HepG2 (cell line): ENCODE results near the gene RAD23A. TPM values are rescaled to one million over a fixed set of nuclear protein-coding genes. Genes with fewer than 3 reads are reported as not detected.

Experiments
- CENPX ChIP-seq: sonication (generic); formaldehyde crosslinking; IDR thresholded peaks from 2 replicates; pipeline ENCODE4 v1.9.0; 2021; ENCODE audit warnings: mild to moderate bottlenecking, missing genetic modification reagents, moderate library complexity
- ELF1 ChIP-seq: sonication (generic); formaldehyde crosslinking; IDR thresholded peaks from 2 replicates; pipeline ENCODE4 v1.4.0; 2020; ENCODE audit warnings: missing genetic modification reagents
- ERF ChIP-seq: IDR thresholded peaks from 2 replicates; pipeline ENCODE4 v1.6.1; 2018; ENCODE audit warnings: missing biosample characterization, missing genetic modification reagents
- HMG20A ChIP-seq: IDR thresholded peaks from 2 replicates; pipeline ENCODE4 v1.6.1; 2016; ENCODE audit warnings: borderline replicate concordance
- JDP2 ChIP-seq: sonication (generic); formaldehyde crosslinking; IDR thresholded peaks from 2 replicates; pipeline ENCODE4 v1.8.1; 2022; ENCODE audit warnings: missing genetic modification reagents, borderline replicate concordance
- KLF15 ChIP-seq: sonication (generic); formaldehyde crosslinking; IDR thresholded peaks from 2 replicates; pipeline ENCODE4 v1.8.1; 2023; ENCODE audit warnings: borderline replicate concordance, mild to moderate bottlenecking, inconsistent platforms, missing genetic modification reagents, mixed read lengths
- NBN ChIP-seq: fragments of 450-650 bp; conservative IDR thresholded peaks from 2 replicates; pipeline ENCODE4 v1.6.1; 2017
- NCOA1 ChIP-seq: sonication (generic); formaldehyde crosslinking; IDR thresholded peaks from 2 replicates; pipeline ENCODE4 v1.9.0; 2021; ENCODE audit warnings: missing genetic modification reagents
- PBX3 ChIP-seq: sonication (generic); formaldehyde crosslinking; IDR thresholded peaks from 2 replicates; pipeline ENCODE4 v1.8.1; 2023; ENCODE audit warnings: missing genetic modification reagents, inconsistent platforms, borderline replicate concordance
- SIX1 ChIP-seq: sonication (generic); formaldehyde crosslinking; IDR thresholded peaks from 2 replicates; pipeline ENCODE4 v1.4.0; 2020; ENCODE audit warnings: missing genetic modification reagents, borderline replicate concordance
- SNAI1 ChIP-seq: sonication (generic); formaldehyde crosslinking; IDR thresholded peaks from 2 replicates; pipeline ENCODE4 v1.5.0; 2020; ENCODE audit warnings: mild to moderate bottlenecking, missing genetic modification reagents, borderline replicate concordance
- SOX13 ChIP-seq, 3 experiments: fragments of 450-650 bp in 1 of 3; sonication (generic) in 1 of 3; formaldehyde crosslinking in 1 of 3; IDR thresholded peaks in 2 of 3; conservative IDR thresholded peaks in 1 of 3; 2 replicates each; pipeline versions ENCODE4 v1.5.0 to v1.6.1; 2016 to 2020; ENCODE audit warnings: antibody characterized with exemption in 1 of 3, mild to moderate bottlenecking in 1 of 3, missing compliant biosample characterization in 1 of 3, missing genetic modification reagents in 1 of 3, moderate library complexity in 1 of 3
- TAF1 ChIP-seq: sonication (generic); formaldehyde crosslinking; IDR thresholded peaks from 2 replicates; pipeline ENCODE4 v1.4.0; 2020; ENCODE audit warnings: missing genetic modification reagents
- TBL1XR1 ChIP-seq: fragments of 150-350 bp; IDR thresholded peaks from 2 replicates; pipeline ENCODE4 v1.6.1; 2014; ENCODE audit warnings: borderline replicate concordance, low read length; ENCODE audit not compliant: partially characterized antibody
- ZNF282 ChIP-seq: fragments of 450-650 bp; IDR thresholded peaks from 2 replicates; pipeline ENCODE4 v1.6.1; 2018; ENCODE audit not compliant: partially characterized antibody
- ZNF335 ChIP-seq: sonication (generic); formaldehyde crosslinking; IDR thresholded peaks from 2 replicates; pipeline ENCODE4 v1.4.0; 2020; ENCODE audit warnings: missing genetic modification reagents
- ZNF546 ChIP-seq: sonication (generic); formaldehyde crosslinking; conservative IDR thresholded peaks from 2 replicates; pipeline ENCODE4 v1.8.1; 2023; ENCODE audit warnings: mild to moderate bottlenecking, missing genetic modification reagents
- ZNF652 ChIP-seq: IDR thresholded peaks from 2 replicates; pipeline ENCODE4 v1.6.1; 2016; ENCODE audit warnings: low read depth, borderline replicate concordance
- ZNF713 ChIP-seq: sonication (generic); formaldehyde crosslinking; IDR thresholded peaks from 2 replicates; pipeline ENCODE4 v1.4.0; 2020; ENCODE audit warnings: mild to moderate bottlenecking, missing genetic modification reagents
- ZNF737 ChIP-seq: sonication (generic); formaldehyde crosslinking; IDR thresholded peaks from 2 replicates; pipeline ENCODE4 v1.5.0; 2020; ENCODE audit warnings: missing genetic modification reagents, mild to moderate bottlenecking, borderline replicate concordance
- ZNF761 ChIP-seq: sonication (generic); formaldehyde crosslinking; conservative IDR thresholded peaks from 2 replicates; pipeline ENCODE4 v1.4.0; 2020; ENCODE audit warnings: mild to moderate bottlenecking, missing genetic modification reagents
- ZSCAN22 ChIP-seq: sonication (generic); formaldehyde crosslinking; IDR thresholded peaks from 2 replicates; pipeline ENCODE4 v1.4.0; 2020; ENCODE audit warnings: mild to moderate bottlenecking, missing genetic modification reagents
- polyA plus RNA-seq, 8 experiments: library from polyadenylated mRNA; depleted of rRNA in 3 of 8; stranded (reverse) in 7 of 8; unstranded in 1 of 8; fragments of >200 nt; fragmentation: Illumina TruSeq in 4 of 8; extraction: Trizol in 4 of 8; gene quantifications; 2 replicates each; pipeline versions ENCODE4 v1.2.1 to v1.2.3, GENCODE V29; 2011 to 2016; ENCODE audit warnings: low read depth in 4 of 8, missing spikeins in 1 of 8, mixed read lengths in 1 of 8; ENCODE audit not compliant: insufficient read depth in 1 of 8
- total RNA-seq, 5 experiments: library from RNA; depleted of rRNA; stranded (reverse); fragments of >200 nt; fragmentation: Illumina TruSeq; extraction: Trizol; gene quantifications; 2 replicates each; pipeline ENCODE4 v1.2.3, GENCODE V29; 2016; ENCODE audit warnings: low read depth in 1 of 5
- TF ChIP-seq, protein P1 (sequence below): IDR thresholded peaks from 2 replicates; pipeline ENCODE4 v1.6.1; 2016; ENCODE audit warnings: low read depth
- TF ChIP-seq, protein P2 (sequence below): sonication (generic); formaldehyde crosslinking; IDR thresholded peaks from 2 replicates; pipeline ENCODE4 v1.4.0; 2020; ENCODE audit warnings: missing genetic modification reagents

Gene RAD23A
- total and polyA plus RNA-seq, 2 of the 13 experiments (the other 11 are each of a cell fraction or from before 2014, with no cell fraction given), result 42.5 to 54.2 TPM

GRCh38 chr19:12945479-12946091 is at the start of gene RAD23A (continued):
- TF ChIP-seq SNAI1 (CRISPR knock-in tag) (no peak), TBL1XR1 (peak; percentile 58), HMG20A (peak; percentile 9; the same call in 1 of the 2 replicates), CENPX (CRISPR knock-in tag) (no peak), ZNF335 (CRISPR knock-in tag) (no peak; the same call in none of the 2 replicates), ELF1 (CRISPR knock-in tag) (peak; percentile 89), TAF1 (CRISPR knock-in tag) (peak; percentile 99), PBX3 (CRISPR knock-in tag) (peak; percentile 69; the same call in 1 of the 2 replicates), ERF (CRISPR knock-in tag) (peak; percentile 85; the same call in 1 of the 2 replicates), NBN (no peak), SOX13 (IDR thresholded peaks at IDR 0.05) (no peak), SOX13 (CRISPR knock-in tag; conservative IDR thresholded peaks at IDR 0.05 in 1 of 2, IDR thresholded peaks at IDR 0.05 in 1 of 2) (peak in 1 of 2 experiments; percentile 57; a peak in 2 of 4 replicates), ZNF282 (no peak), NCOA1 (0 out of 2 replicates have a peak, but pooled peaks have one; percentile 29), ZNF761 (peak; percentile 50), ZSCAN22 (peak; percentile 61; the same call in 1 of the 2 replicates), ZNF713 (CRISPR knock-in tag) (no peak), JDP2 (CRISPR knock-in tag) (no peak; the same call in 1 of the 2 replicates), ZNF546 (CRISPR knock-in tag) (0 out of 2 replicates have a peak, but pooled peaks have one; percentile 69), SIX1 (CRISPR knock-in tag) (no peak), KLF15 (no peak), ZNF737 (CRISPR knock-in tag) (no peak), ZNF652 (CRISPR knock-in tag) (no peak)
- TF ChIP-seq, protein P1, sequence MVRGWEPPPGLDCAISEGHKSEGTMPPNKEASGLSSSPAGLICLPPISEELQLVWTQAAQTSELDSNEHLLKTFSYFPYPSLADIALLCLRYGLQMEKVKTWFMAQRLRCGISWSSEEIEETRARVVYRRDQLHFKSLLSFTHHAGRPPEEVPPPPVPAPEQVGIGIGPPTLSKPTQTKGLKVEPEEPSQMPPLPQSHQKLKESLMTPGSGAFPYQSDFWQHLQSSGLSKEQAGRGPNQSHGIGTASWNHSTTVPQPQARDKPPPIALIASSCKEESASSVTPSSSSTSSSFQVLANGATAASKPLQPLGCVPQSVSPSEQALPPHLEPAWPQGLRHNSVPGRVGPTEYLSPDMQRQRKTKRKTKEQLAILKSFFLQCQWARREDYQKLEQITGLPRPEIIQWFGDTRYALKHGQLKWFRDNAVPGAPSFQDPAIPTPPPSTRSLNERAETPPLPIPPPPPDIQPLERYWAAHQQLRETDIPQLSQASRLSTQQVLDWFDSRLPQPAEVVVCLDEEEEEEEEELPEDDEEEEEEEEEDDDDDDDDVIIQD (CRISPR knock-in tag), result peak; percentile 41; the same call in 1 of the 2 replicates
- TF ChIP-seq, protein P2, sequence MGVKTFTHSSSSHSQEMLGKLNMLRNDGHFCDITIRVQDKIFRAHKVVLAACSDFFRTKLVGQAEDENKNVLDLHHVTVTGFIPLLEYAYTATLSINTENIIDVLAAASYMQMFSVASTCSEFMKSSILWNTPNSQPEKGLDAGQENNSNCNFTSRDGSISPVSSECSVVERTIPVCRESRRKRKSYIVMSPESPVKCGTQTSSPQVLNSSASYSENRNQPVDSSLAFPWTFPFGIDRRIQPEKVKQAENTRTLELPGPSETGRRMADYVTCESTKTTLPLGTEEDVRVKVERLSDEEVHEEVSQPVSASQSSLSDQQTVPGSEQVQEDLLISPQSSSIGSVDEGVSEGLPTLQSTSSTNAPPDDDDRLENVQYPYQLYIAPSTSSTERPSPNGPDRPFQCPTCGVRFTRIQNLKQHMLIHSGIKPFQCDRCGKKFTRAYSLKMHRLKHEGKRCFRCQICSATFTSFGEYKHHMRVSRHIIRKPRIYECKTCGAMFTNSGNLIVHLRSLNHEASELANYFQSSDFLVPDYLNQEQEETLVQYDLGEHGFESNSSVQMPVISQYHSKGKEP (CRISPR knock-in tag), result no peak
